ENCODE measurements around the gene MRPL36. TPM values are rescaled to one million over a fixed set of nuclear protein-coding genes. Genes with fewer than 3 reads are reported as not detected.

Gene MRPL36
- total RNA-seq, 4 donors from 2014 or later: 44.6 to 54.9 (median 49.3) TPM

- TF ChIP-seq POLR2A (IDR thresholded peaks at IDR 0.05) (no peak), CTCF (IDR thresholded peaks at IDR 0.05) (no peak)
- 90 to 97% methylated on average over 18 to 20 of the region's 30 CpGs for WGBS, 2 donors
- H3K9me3 ChIP-seq: no peaks in the 10 kb centered on the region
- no peak for DNase-seq
- no peaks in the 10 kb centered on the region for H3K27me3 ChIP-seq
- H3K4me1 ChIP-seq: no peaks in the 10 kb centered on the region
- no peak overlapping the region for H3K27ac ChIP-seq
- intact Hi-C loops (cut with DNase I): no loop called here
- peaks cover 39 to 100% (median 52%) of the 10 kb centered on the region in 3 donors for H3K36me3 ChIP-seq
- H3K4me3 ChIP-seq: no peak overlapping the region
These were observed 14.8 kb upstream of the MRPL36 start for GRCh38 chr5:1814183-1815020.

- Histone ChIP-seq H3K4me1 (peaks cover 0 to 17% (median 9%) of the 10 kb centered on the region in 3 donors), H3K9me3 (no peaks in the 10 kb centered on the region), H3K27ac (no peak overlapping the region), H3K4me3 (no peak overlapping the region), H3K27me3 (no peaks in the 10 kb centered on the region), H3K36me3 (peaks cover 44 to 100% (median 61%) of the 10 kb centered on the region in 3 donors)
- TF ChIP-seq CTCF (IDR thresholded peaks at IDR 0.05) (no peak), POLR2A (IDR thresholded peaks at IDR 0.05) (no peak)
- WGBS, 2 donors: 89 to 93% methylated on average over 10 of the region's 10 CpGs
- intact Hi-C loops (cut with DNase I): no loop called here
- DNase-seq: no peak
These were observed 11.0 kb upstream of the MRPL36 start for GRCh38 chr5:1810581-1811101.

- Histone ChIP-seq H3K36me3 (peaks cover 34 to 100% (median 59%) of the 10 kb centered on the region in 3 donors), H3K27me3 (no peaks in the 10 kb centered on the region), H3K27ac (no peak overlapping the region), H3K4me1 (peaks cover 0 to 17% (median 9%) of the 10 kb centered on the region in 3 donors), H3K4me3 (no peak overlapping the region), H3K9me3 (no peaks in the 10 kb centered on the region)
- 94 to 95% methylated on average over 10 to 18 of the region's 32 CpGs for WGBS, 2 donors
- intact Hi-C loops (cut with DNase I): no loop called here
- no peak for DNase-seq
- TF ChIP-seq CTCF (IDR thresholded peaks at IDR 0.05): no peak
- TF ChIP-seq POLR2A (IDR thresholded peaks at IDR 0.05): no peak
These were observed 9.9 kb upstream of the MRPL36 start for GRCh38 chr5:1809416-1810035.

DNA sequence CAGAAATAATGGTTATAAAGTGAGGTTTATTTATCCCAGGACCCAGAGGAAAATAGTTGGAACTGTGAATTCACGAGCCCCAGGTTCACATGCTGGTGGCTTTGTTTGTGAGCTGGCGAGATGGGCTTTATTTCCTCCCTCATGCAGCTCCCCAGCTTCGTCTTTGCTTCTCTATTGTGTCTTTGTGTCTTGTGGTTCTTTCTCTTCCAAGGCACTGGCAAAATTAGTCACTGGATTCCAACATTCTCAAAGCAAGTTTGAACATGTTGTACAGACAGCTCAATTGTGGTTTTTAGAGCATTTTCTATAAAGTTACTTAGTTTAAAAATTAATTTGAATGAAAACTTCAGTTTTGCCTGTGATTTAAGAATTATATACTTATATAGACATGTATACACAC, 8.8 kb upstream of the MRPL36 start:
- peaks cover 38 to 100% (median 62%) of the 10 kb centered on the region in 3 donors for H3K36me3 ChIP-seq
- DNase-seq: no peak

More for the DNA sequence above, 8.8 kb upstream of the MRPL36 start:
- Histone ChIP-seq H3K9me3 (no peaks in the 10 kb centered on the region), H3K4me3 (no peak overlapping the region), H3K27me3 (no peaks in the 10 kb centered on the region), H3K4me1 (peaks cover 0 to 23% (median 9%) of the 10 kb centered on the region in 3 donors), H3K27ac (no peak overlapping the region)
- TF ChIP-seq POLR2A (IDR thresholded peaks at IDR 0.05) (no peak), CTCF (IDR thresholded peaks at IDR 0.05) (no peak)
- intact Hi-C loops (cut with DNase I): no loop called here
- 36 to 41% methylated on average over 3 of the region's 3 CpGs for WGBS, 2 donors
